ENCODE measurements around the gene RD3L. TPM values are rescaled to one million over a fixed set of nuclear protein-coding genes. Genes with fewer than 3 reads are reported as not detected.
"Not testable (repeated sequence)": the region's sequence is repeated elsewhere in the genome, so short reads cannot be mapped to it uniquely, and the experiment has no call there.

The RD3L gene
- total RNA-seq, 1 experiment from 2014 or later: not detected

- intact Hi-C loops (cut with micrococcal nuclease): no loop called here
- H2AFZ ChIP-seq (ENCODE audit: low read length): no peak overlapping the region
- CTCF ChIA-PET: no interaction called here
Measured at GRCh38 chr14:103923863-103924262, 18.5 kb downstream of the RD3L start.

GRCh38 chr14:103921855-103922200 lies 20.5 kb downstream of the RD3L start:
- H3F3A ChIP-seq (ENCODE audit: low read length, unreplicated experiment); H3K4me1 ChIP-seq (ENCODE audit: insufficient read depth, low read length); DNase-seq; BruUV-seq (replicated peaks); H3K9me2 ChIP-seq (replicated peaks; ENCODE audit: low read length); H3K27me3 ChIP-seq (ENCODE audit: low read length); H3K9me3 ChIP-seq (ENCODE audit: low read length); ATAC-seq; H3K27ac ChIP-seq (ENCODE audit: low read length); H3K9ac ChIP-seq (ENCODE audit: low read length): not testable (repeated sequence)
- Histone ChIP-seq H4K20me1 (ENCODE audit: low read length) (peaks cover 18% of the 10 kb centered on the region), H3K36me3 (ENCODE audit: low read depth, low read length) (peaks cover 16% of the 10 kb centered on the region), H3K79me2 (ENCODE audit: low read length) (peaks cover 45% of the 10 kb centered on the region), H3K4me2 (ENCODE audit: low read length) (peak overlapping the region; percentile 81), H2AFZ (ENCODE audit: low read length) (peak overlapping the region; percentile 88), H3K4me3 (ENCODE audit: low read length) (peak overlapping the region; percentile 77)
- ChIA-PET CTCF (interaction anchor here (0.5 kb wide), 2 partner anchors 80 to 100 kb away, joined by 4 to 7 read pairs; no protein-coding TSS in a partner anchor), POLR2A (ENCODE audit: unreplicated experiment) (interaction anchor here (0.6 kb wide), 1 partner anchor 1859 kb away, joined by 5 read pairs; no protein-coding TSS in a partner anchor)
- intact Hi-C loops (cut with micrococcal nuclease): loop anchor here (1.0 kb wide), 1 partner anchor 156 kb away; no protein-coding TSS in a partner anchor

More at GRCh38 chr14:103923863-103924262, 18.5 kb downstream of the RD3L start:
- Histone ChIP-seq H3K79me2 (ENCODE audit: low read length) (peaks cover 25% of the 10 kb centered on the region), H3K27me3 (ENCODE audit: low read length) (no peaks in the 10 kb centered on the region), H3K27ac (ENCODE audit: low read length) (no peak overlapping the region), H3K9ac (ENCODE audit: low read length) (no peak overlapping the region), H3K4me3 (ENCODE audit: low read length) (no peak overlapping the region), H3K9me2 (replicated peaks; ENCODE audit: low read length) (no peaks in the 10 kb centered on the region), H3K9me3 (ENCODE audit: low read length) (no peaks in the 10 kb centered on the region), H4K20me1 (ENCODE audit: low read length) (peaks cover 6% of the 10 kb centered on the region), H3K36me3 (ENCODE audit: low read depth, low read length) (peaks cover 1% of the 10 kb centered on the region; the same call in 1 of the 2 replicates), H3F3A (ENCODE audit: low read length, unreplicated experiment) (no peaks in the 10 kb centered on the region), H3K4me2 (ENCODE audit: low read length) (no peak overlapping the region), H3K4me1 (ENCODE audit: insufficient read depth, low read length) (peaks cover 7% of the 10 kb centered on the region)
- BruUV-seq (replicated peaks): no TSS peak
- POLR2A ChIA-PET (ENCODE audit: unreplicated experiment): no interaction called here
- no peak for TF ChIP-seq EZH2 (IDR thresholded peaks at IDR 0.05; ENCODE audit: low read length, unreplicated experiment)
- no peak for TF ChIP-seq EZH2phosphoT487 (IDR thresholded peaks at IDR 0.05; ENCODE audit: borderline replicate concordance, low read length)
- no peak for TF ChIP-seq CTCF (conservative IDR thresholded peaks at IDR 0.05; ENCODE audit: low read depth, low read length)
- no peak for ATAC-seq
- no peak for DNase-seq

- Histone ChIP-seq H3K4me1 (ENCODE audit: insufficient read depth, low read length) (peaks cover 7% of the 10 kb centered on the region), H3K9me3 (ENCODE audit: low read length) (no peaks in the 10 kb centered on the region), H3K9me2 (replicated peaks; ENCODE audit: low read length) (no peaks in the 10 kb centered on the region), H3K9ac (ENCODE audit: low read length) (peak overlapping the region; percentile 95), H3K4me2 (ENCODE audit: low read length) (peak overlapping the region; percentile 81), H3K79me2 (ENCODE audit: low read length) (peaks cover 51% of the 10 kb centered on the region), H3K36me3 (ENCODE audit: low read depth, low read length) (peaks cover 18% of the 10 kb centered on the region), H3K27ac (ENCODE audit: low read length) (peak overlapping the region; percentile 58), H3K27me3 (ENCODE audit: low read length) (no peaks in the 10 kb centered on the region), H3F3A (ENCODE audit: low read length, unreplicated experiment) (no peaks in the 10 kb centered on the region), H2AFZ (ENCODE audit: low read length) (peak overlapping the region; percentile 88), H4K20me1 (ENCODE audit: low read length) (peaks cover 20% of the 10 kb centered on the region), H3K4me3 (ENCODE audit: low read length) (peak overlapping the region; percentile 77)
- TSS peak; percentile 81 for BruUV-seq (replicated peaks)
- ATAC-seq (peak; percentile 98), DNase-seq (peak; percentile 96)
- CTCF ChIA-PET: no interaction called here
- no peak for TF ChIP-seq EZH2phosphoT487 (IDR thresholded peaks at IDR 0.05; ENCODE audit: borderline replicate concordance, low read length)
- TF ChIP-seq CTCF (conservative IDR thresholded peaks at IDR 0.05; ENCODE audit: low read depth, low read length): peak; percentile 85
- POLR2A ChIA-PET (ENCODE audit: unreplicated experiment): interaction anchor here (0.6 kb wide), 1 partner anchor 1859 kb away, joined by 5 read pairs; no protein-coding TSS in a partner anchor
- intact Hi-C loops (cut with micrococcal nuclease): loop anchor here (1.0 kb wide), 1 partner anchor 157 kb away; no protein-coding TSS in a partner anchor
Measured at GRCh38 chr14:103920981-103921854, 21.1 kb downstream of the RD3L start.
